GM18868 (cell line): ENCODE measurements around the gene JMJD6.
"Not testable (repeated sequence)": the region's sequence is repeated elsewhere in the genome, so short reads cannot be mapped to it uniquely, and the experiment has no call there.

Experiments used
- ATAC-seq: cut with Tn5 transposase; IDR thresholded peaks from one replicate; pipeline ENCODE4 v1.9.1; 2021; ENCODE audit warnings: mild to moderate bottlenecking, moderate library complexity; ENCODE audit not compliant: unreplicated experiment

JMJD6 gene

GRCh38 chr17:76726231-76726775 lies at the start of gene JMJD6:
TSS of gene JMJD6 (minus strand) at chr17:76726606. CDS start at chr17:76726475, 131 bp downstream.
- peak; percentile 74 for ATAC-seq

- no peak for ATAC-seq
Measured at GRCh38 chr17:76775021-76775600, 48.7 kb upstream of the JMJD6 start.

GRCh38 chr17:76772842-76773525 lies 46.6 kb upstream of the JMJD6 start:
- ATAC-seq = no peak

- ATAC-seq = no peak
Measured at GRCh38 chr17:76758570-76758969, 32.2 kb upstream of the JMJD6 start.

GRCh38 chr17:76757256-76757655 lies 30.9 kb upstream of the JMJD6 start:
- ATAC-seq = no peak

GRCh38 chr17:76755285-76755684 lies 28.9 kb upstream of the JMJD6 start:
- no peak for ATAC-seq

- no peak for ATAC-seq
Measured at GRCh38 chr17:76753061-76753961, 26.9 kb upstream of the JMJD6 start.

- no peak for ATAC-seq
Measured at GRCh38 chr17:76752006-76752405, 25.6 kb upstream of the JMJD6 start.

- no peak for ATAC-seq
Measured at GRCh38 chr17:76751416-76751993, 25.1 kb upstream of the JMJD6 start.

- no peak for ATAC-seq
Measured at GRCh38 chr17:76748657-76749056, 22.3 kb upstream of the JMJD6 start.

GRCh38 chr17:76747716-76748363 lies 21.4 kb upstream of the JMJD6 start:
- no peak for ATAC-seq

- ATAC-seq = not testable (repeated sequence)
Measured at GRCh38 chr17:76745785-76746184, 19.4 kb upstream of the JMJD6 start.

- ATAC-seq = no peak
Measured at GRCh38 chr17:76744747-76745146, 18.3 kb upstream of the JMJD6 start.

- ATAC-seq = no peak
Measured at GRCh38 chr17:76742958-76743357, 16.6 kb upstream of the JMJD6 start.

- no peak for ATAC-seq
Measured at GRCh38 chr17:76740329-76741118, 14.1 kb upstream of the JMJD6 start.

GRCh38 chr17:76739568-76740115 lies 13.2 kb upstream of the JMJD6 start:
- not testable (repeated sequence) for ATAC-seq

GRCh38 chr17:76738468-76738850 lies 12.1 kb upstream of the JMJD6 start:
- no peak for ATAC-seq

- ATAC-seq = peak; percentile 62
Measured at GRCh38 chr17:76737676-76738467, 11.5 kb upstream of the JMJD6 start, which contains the start of gene MFSD11. TSS of gene MFSD11 (plus strand) at chr17:76738119. CDS start at chr17:76738353, 234 bp downstream.
